Cardiac septum (tissue), 1 donor: ENCODE measurements around the gene UMODL1. TPM values are rescaled to one million over a fixed set of nuclear protein-coding genes. Genes with fewer than 3 reads are reported as not detected.

ENCODE experiments used
- DNase-seq: peaks from one replicate; pipeline ENCODE4 v3.0.0-alpha.2; 2020; ENCODE audit warnings: low spot score
- intact Hi-C: fragments of 100-400 bp; cut with DNase I; formaldehyde crosslinking; loops from one replicate; pipeline ENCODE4 v1.14.0; 2022
- total RNA-seq: library from RNA; stranded (reverse); fragmentation: NEBNext Ultra II Directional; extraction: Animal tissue kit (Norgen Biotek cat#: 25700); gene quantifications from one replicate; pipeline ENCODE4 v1.2.1, GENCODE V29; 2021
- donor health status: DM: no; HTN: no; CAD: no.

The UMODL1 gene
- total RNA-seq, 1 donor from 2014 or later = not detected

GRCh38 chr21:42037943-42038342 is 33.2 kb upstream of the UMODL1 start:
- intact Hi-C loops = no loop called here
- no peak for DNase-seq

- DNase-seq = no peak
- intact Hi-C loops = no loop called here
Measured at GRCh38 chr21:42038393-42038792, 32.7 kb upstream of the UMODL1 start.

GRCh38 chr21:42038826-42039425 is 32.2 kb upstream of the UMODL1 start:
- DNase-seq = no peak
- intact Hi-C loops = no loop called here

GRCh38 chr21:42039470-42039901 is 31.6 kb upstream of the UMODL1 start:
- intact Hi-C loops = no loop called here
- DNase-seq = no peak

GRCh38 chr21:42039911-42040351 is 31.2 kb upstream of the UMODL1 start:
- intact Hi-C loops = no loop called here
- no peak for DNase-seq

GRCh38 chr21:42040411-42041180 is 30.5 kb upstream of the UMODL1 start:
- no peak for DNase-seq
- intact Hi-C loops = no loop called here

- no peak for DNase-seq
- intact Hi-C loops = no loop called here
Measured at GRCh38 chr21:42041246-42041645, 29.9 kb upstream of the UMODL1 start.

GRCh38 chr21:42041711-42042110 is 29.4 kb upstream of the UMODL1 start:
- no peak for DNase-seq
- intact Hi-C loops = no loop called here

- intact Hi-C loops = no loop called here
- no peak for DNase-seq
Measured at GRCh38 chr21:42042651-42043050, 28.5 kb upstream of the UMODL1 start.

- intact Hi-C loops = no loop called here
- DNase-seq = no peak
Measured at GRCh38 chr21:42043201-42043895, 27.8 kb upstream of the UMODL1 start.

- intact Hi-C loops = no loop called here
- DNase-seq = no peak
Measured at GRCh38 chr21:42043961-42044360, 27.2 kb upstream of the UMODL1 start.

GRCh38 chr21:42044871-42045495 is 26.1 kb upstream of the UMODL1 start:
- no peak for DNase-seq
- intact Hi-C loops = no loop called here

GRCh38 chr21:42047821-42048613 is 23.1 kb upstream of the UMODL1 start:
- intact Hi-C loops = no loop called here
- no peak for DNase-seq

GRCh38 chr21:42048870-42049577 is 22.1 kb upstream of the UMODL1 start:
- DNase-seq = no peak
- intact Hi-C loops = no loop called here

- intact Hi-C loops = no loop called here
- no peak for DNase-seq
Measured at GRCh38 chr21:42049578-42050430, 21.3 kb upstream of the UMODL1 start.

- DNase-seq = no peak
- intact Hi-C loops = no loop called here
Measured at GRCh38 chr21:42051788-42052187, 19.3 kb upstream of the UMODL1 start.

GRCh38 chr21:42055425-42055824 is 15.7 kb upstream of the UMODL1 start:
- intact Hi-C loops = no loop called here
- no peak for DNase-seq

- no peak for DNase-seq
- intact Hi-C loops = no loop called here
Measured at GRCh38 chr21:42056468-42056867, 14.6 kb upstream of the UMODL1 start.
